ENCODE measurements around the gene CDC42BPA.

DNA sequence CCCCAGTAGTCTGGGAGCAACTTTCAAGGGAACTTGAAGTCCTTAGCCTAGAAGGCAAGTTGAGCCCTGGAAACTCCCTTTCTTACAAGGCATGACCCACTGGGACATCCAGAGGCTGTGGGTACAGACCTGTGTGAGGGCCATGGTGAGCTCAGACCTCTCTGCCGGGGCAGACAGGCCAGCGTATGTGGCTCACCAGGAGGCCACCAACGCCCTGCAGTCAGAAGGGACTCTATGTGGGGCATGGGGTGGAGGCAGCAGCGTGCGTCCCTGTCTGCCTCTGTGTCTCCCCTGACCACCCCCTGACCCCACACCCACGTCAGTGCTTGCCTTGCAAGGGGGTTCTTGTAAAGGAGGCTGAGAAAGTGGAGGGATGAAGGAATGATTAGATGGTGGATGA lies 367.4 kb downstream of the CDC42BPA start:
- TF ChIP-seq CTCF (IDR thresholded peaks at IDR 0.05) (no peak), POLR2A (IDR thresholded peaks at IDR 0.05) (no peak)
